Endothelial cell of umbilical vein (primary cell): Measurements from ENCODE around the gene DAD1. TPM values are rescaled to one million over a fixed set of nuclear protein-coding genes. Genes with fewer than 3 reads are reported as not detected.
"Not testable (repeated sequence)": the region's sequence is repeated elsewhere in the genome, so short reads cannot be mapped to it uniquely, and the experiment has no call there.

Experiments used
- BruUV-seq: library from RNA; stranded (reverse); fragments of 400-500 nt; replicated peaks from 2 replicates; lab custom pipeline; 2021; lab: Mats Ljungman, UMichigan
- CTCF ChIA-PET: fragments of 300-600, 350-600 bp; sonication (Branson Sonifier 250); formaldehyde crosslinking; loops from one replicate; lab custom pipeline; 2021; ENCODE audit warnings: antibody characterized with exemption, inconsistent platforms; lab: Charles Lee
- POLR2A ChIA-PET: fragments of 300-600, 350-600 bp; sonication (Branson Sonifier 250); formaldehyde crosslinking; loops from one replicate; lab custom pipeline; 2021; ENCODE audit warnings: antibody characterized with exemption, inconsistent platforms; lab: Charles Lee
- DNase-seq: peaks from one replicate; pipeline ENCODE4 v3.0.0-alpha.2; 2011; ENCODE audit warnings: low read depth, low spot score
- FAIRE-seq: peaks from 2 replicates; lab custom pipeline; 2011; peaks lifted over from hg19 to GRCh38; lab: Jason Lieb, UNC
- H2AFZ ChIP-seq: 2 replicates; pipeline ENCODE4 v1.6.0; 2012; ENCODE audit warnings: low read depth, low read length, control low read depth, inconsistent platforms
- H3K27ac ChIP-seq: 2 replicates; pipeline ENCODE4 v1.5.1; 2011; ENCODE audit warnings: low read depth, mild to moderate bottlenecking, control low read depth, low read length, moderate library complexity; ENCODE audit not compliant: insufficient read depth
- H3K27me3 ChIP-seq, 2 experiments: 2 replicates each; pipeline versions ENCODE4 v1.6.0 to v1.6.1; 2011; ENCODE audit warnings: low read length in 2 of 2, mixed read lengths in 1 of 2; ENCODE audit not compliant: control insufficient read depth in 2 of 2, insufficient read depth in 2 of 2
- H3K36me3 ChIP-seq, 2 experiments: 2 replicates in 1 of 2; 3 replicates in 1 of 2; pipeline ENCODE4 v1.5.1; 2011; ENCODE audit warnings: low read length in 2 of 2, mild to moderate bottlenecking in 1 of 2, moderate library complexity in 1 of 2; ENCODE audit not compliant: control insufficient read depth in 2 of 2, insufficient read depth in 2 of 2; ENCODE audit errors: extremely low read depth in 1 of 2
- H3K4me1 ChIP-seq: 3 replicates; pipeline ENCODE4 v1.5.1; 2011; ENCODE audit warnings: mild to moderate bottlenecking, low read length; ENCODE audit not compliant: control insufficient read depth, insufficient read depth; ENCODE audit errors: extremely low read depth
- H3K4me2 ChIP-seq: 2 replicates; pipeline ENCODE4 v1.6.1; 2011; ENCODE audit warnings: low read length, control low read depth, mixed read lengths; ENCODE audit not compliant: insufficient read depth
- H3K4me3 ChIP-seq, 3 experiments: fragments of 200-600 bp in 1 of 3; sonication (generic), shearing (Covaris generic) in 1 of 3; replicated peaks in 1 of 3; 2 replicates each; pipeline ENCODE4 v1.5.1; 2011 to 2016; ENCODE audit warnings: control low read depth in 3 of 3, low read length in 3 of 3, mild to moderate bottlenecking in 2 of 3, inconsistent platforms in 1 of 3, low read depth in 1 of 3, moderate library complexity in 1 of 3; ENCODE audit not compliant: insufficient read depth in 1 of 3
- H3K79me2 ChIP-seq: 2 replicates; pipeline ENCODE4 v1.6.0; 2012; ENCODE audit warnings: low read length, inconsistent platforms; ENCODE audit not compliant: control insufficient read depth, insufficient read depth
- H3K9ac ChIP-seq: replicated peaks from 2 replicates; pipeline ENCODE3; 2011; ENCODE audit warnings: low read length, control low read depth; ENCODE audit not compliant: insufficient read depth; ENCODE audit errors: extremely low read depth
- H3K9me1 ChIP-seq: replicated peaks from 3 replicates; pipeline ENCODE4 v1.6.0; 2011; ENCODE audit warnings: mild to moderate bottlenecking, low read length; ENCODE audit not compliant: control insufficient read depth, insufficient read depth; ENCODE audit errors: extremely low read depth
- H3K9me3 ChIP-seq: replicated peaks from 2 replicates; pipeline ENCODE4 v1.5.1; 2012; ENCODE audit warnings: low read length, inconsistent platforms; ENCODE audit not compliant: control insufficient read depth, insufficient read depth
- H4K20me1 ChIP-seq: replicated peaks from 2 replicates; pipeline ENCODE3; 2011; ENCODE audit warnings: mild to moderate bottlenecking, low read length; ENCODE audit not compliant: control insufficient read depth, insufficient read depth; ENCODE audit errors: extremely low read depth
- JUN ChIP-seq: IDR thresholded peaks from 2 replicates; pipeline ENCODE4 v1.6.1; 2011; ENCODE audit warnings: borderline replicate concordance, low read depth; ENCODE audit not compliant: insufficient read length, insufficient read depth
- MYC ChIP-seq: IDR thresholded peaks from one replicate; pipeline ENCODE4 v1.6.1; 2011; ENCODE audit warnings: mild to moderate bottlenecking, low read depth, low read length
- dilution Hi-C: fragments of 300-500 bp; cut with MboI; formaldehyde crosslinking; loops from one replicate; pipeline ENCODE4 v1.15.0; 2019; ENCODE audit warnings: low sequenced_read_pairs; ENCODE audit not compliant: extremely low pct_ligation_motif_present
- intact Hi-C: fragments of 100-400 bp; cut with micrococcal nuclease; formaldehyde crosslinking; loops from one replicate; pipeline ENCODE4 v1.10.0; 2022
- polyA plus RNA-seq, 4 experiments: library from polyadenylated mRNA; depleted of rRNA in 3 of 4; stranded (reverse) in 3 of 4; unstranded in 1 of 4; fragments of >200 nt; gene quantifications; 2 replicates each; pipeline versions ENCODE4 v1.2.1 to v1.2.3, GENCODE V29; 2011 to 2012; ENCODE audit warnings: missing spikeins in 1 of 4
- total RNA-seq: library from RNA; stranded (reverse); gene quantifications from 2 replicates; pipeline ENCODE4 v1.2.3, GENCODE V29; 2021
- TF ChIP-seq, protein P1 (sequence below), 2 donors: IDR thresholded peaks; 1 replicate in 1 of 2; 2 replicates in 1 of 2; pipeline ENCODE4 v1.5.1; 2011; ENCODE audit warnings: low read length in 2 of 2, mild to moderate bottlenecking in 2 of 2, moderate library complexity in 2 of 2, control low read depth in 1 of 2, inconsistent platforms in 1 of 2, low read depth in 1 of 2; ENCODE audit not compliant: insufficient read depth in 1 of 2; ENCODE audit errors: extremely low read depth in 1 of 2

The DAD1 gene
- total and polyA plus RNA-seq, 2 donors (not counting 3 experiments of a cell fraction or from before 2014, with no cell fraction given), result 299 to 1,227 TPM

DNA sequence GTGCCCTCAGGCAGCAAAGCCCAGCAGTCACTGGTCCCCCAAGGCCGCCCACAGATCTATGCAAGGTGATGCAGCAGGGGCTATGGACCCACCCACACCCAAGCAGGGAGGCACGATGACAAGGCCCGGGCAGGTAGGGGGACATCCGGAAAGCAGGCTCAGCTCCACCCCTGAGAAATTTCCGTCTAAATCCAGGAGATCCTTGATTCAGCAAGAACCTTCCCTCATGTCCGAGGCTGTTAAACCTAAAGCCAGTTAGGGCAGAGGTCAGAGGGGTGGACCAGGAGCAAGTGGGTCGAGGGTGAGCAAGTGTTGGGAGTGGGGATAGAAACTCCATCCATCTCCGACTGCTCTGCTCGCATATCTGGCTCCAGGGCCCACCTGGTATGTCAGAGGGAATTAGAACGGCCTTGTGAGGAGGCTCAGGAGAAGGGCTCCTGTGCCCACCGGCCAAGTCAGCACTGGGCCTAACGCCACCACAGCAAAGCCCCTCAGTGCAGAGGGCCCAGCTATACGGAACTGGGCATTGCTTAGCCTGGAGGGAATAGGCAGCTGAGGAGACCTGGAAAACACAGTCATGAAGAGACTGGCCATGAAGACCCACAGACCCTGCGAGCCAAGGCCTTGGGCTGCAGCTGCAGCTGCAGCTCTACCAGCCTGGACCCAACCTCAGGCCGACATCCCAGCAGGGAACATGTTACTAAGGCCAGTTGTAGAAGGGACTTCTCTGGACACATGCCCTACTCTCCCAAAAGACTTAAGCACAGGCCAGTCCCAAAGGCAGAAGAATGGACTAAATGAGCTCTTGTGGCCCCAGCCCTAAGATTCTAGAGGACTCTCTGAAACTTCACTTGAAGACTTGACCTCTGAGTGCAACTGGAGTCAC is 34.3 kb downstream of the DAD1 start:
- no peak for FAIRE-seq
- POLR2A ChIA-PET, result interaction anchor here (0.6 kb wide), 1 partner anchor 601 kb away, joined by 4 read pairs; no protein-coding TSS in a partner anchor

DNA sequence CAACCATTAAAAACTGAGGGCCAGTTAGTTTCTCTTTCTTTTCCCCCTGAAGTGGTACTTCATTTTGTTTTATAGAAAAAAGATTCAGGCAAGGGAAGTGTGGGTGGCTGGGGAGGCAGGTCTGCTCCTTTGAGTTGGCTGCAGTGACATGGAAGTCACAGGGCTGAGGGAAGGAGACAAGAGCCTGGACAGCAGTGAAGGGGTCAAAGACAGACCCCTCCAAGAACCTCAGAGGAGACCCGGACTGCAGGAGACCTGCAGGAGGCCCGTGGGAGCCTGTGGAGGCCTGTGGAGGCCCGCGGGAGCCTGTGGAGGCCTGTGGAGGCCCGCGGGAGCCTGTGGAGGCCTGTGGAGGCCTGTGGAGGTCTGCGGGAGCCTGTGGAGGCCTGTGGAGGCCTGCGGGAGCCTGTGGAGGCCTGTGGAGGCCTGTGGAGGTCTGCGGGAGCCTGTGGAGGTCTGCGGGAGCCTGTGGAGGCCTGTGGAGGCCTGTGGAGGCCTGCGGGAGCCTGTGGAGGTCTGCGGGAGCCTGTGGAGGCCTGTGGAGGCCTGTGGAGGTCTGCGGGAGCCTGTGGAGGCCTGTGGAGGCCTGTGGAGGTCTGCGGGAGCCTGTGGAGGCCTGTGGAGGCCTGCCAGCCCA is 35.0 kb downstream of the DAD1 start:
- DNase-seq, dilution Hi-C loops, H3K4me2 ChIP-seq, H2AFZ ChIP-seq, H3K36me3 ChIP-seq, H3K9me1 ChIP-seq, H3K79me2 ChIP-seq, H3K4me3 ChIP-seq, POLR2A ChIA-PET, H4K20me1 ChIP-seq, CTCF ChIA-PET, FAIRE-seq, H3K9ac ChIP-seq, H3K27ac ChIP-seq, BruUV-seq, H3K9me3 ChIP-seq, H3K27me3 ChIP-seq: not testable (repeated sequence)
- H3K4me1 ChIP-seq, result peaks cover 52% of the 10 kb centered on the region
- intact Hi-C loops, result loop anchor here (10.0 kb wide), 1 partner anchor 639 kb away; no protein-coding TSS in a partner anchor

More for the DNA sequence above, 34.3 kb downstream of the DAD1 start:
- Histone ChIP-seq H3K9me1 (no peaks in the 10 kb centered on the region), H3K4me3 (no peak overlapping the region), H3K4me1 (peaks cover 53% of the 10 kb centered on the region), H2AFZ (no peak overlapping the region), H3K4me2 (no peak overlapping the region), H3K36me3 (no peaks in the 10 kb centered on the region), H4K20me1 (no peaks in the 10 kb centered on the region), H3K27ac (no peak overlapping the region), H3K27me3 (no peaks in the 10 kb centered on the region), H3K9ac (no peak overlapping the region), H3K79me2 (no peaks in the 10 kb centered on the region), H3K9me3 (no peaks in the 10 kb centered on the region)
- intact Hi-C loops, result loop anchor here (5.0 to 10.0 kb wide), 4 partner anchors 213 to 640 kb away; partner anchors contain the start of genes MMP14, OXA1L and RBM23
- no peak for DNase-seq
- dilution Hi-C loops, result no loop called here
- CTCF ChIA-PET, result interaction anchor here (1.4 to 3.2 kb wide), 5 partner anchors 83 to 317 kb away, joined by 3 to 35 read pairs (median 15); no protein-coding TSS in a partner anchor
- no peak for TF ChIP-seq JUN
- TF ChIP-seq MYC, result no peak
- TF ChIP-seq, protein P1, sequence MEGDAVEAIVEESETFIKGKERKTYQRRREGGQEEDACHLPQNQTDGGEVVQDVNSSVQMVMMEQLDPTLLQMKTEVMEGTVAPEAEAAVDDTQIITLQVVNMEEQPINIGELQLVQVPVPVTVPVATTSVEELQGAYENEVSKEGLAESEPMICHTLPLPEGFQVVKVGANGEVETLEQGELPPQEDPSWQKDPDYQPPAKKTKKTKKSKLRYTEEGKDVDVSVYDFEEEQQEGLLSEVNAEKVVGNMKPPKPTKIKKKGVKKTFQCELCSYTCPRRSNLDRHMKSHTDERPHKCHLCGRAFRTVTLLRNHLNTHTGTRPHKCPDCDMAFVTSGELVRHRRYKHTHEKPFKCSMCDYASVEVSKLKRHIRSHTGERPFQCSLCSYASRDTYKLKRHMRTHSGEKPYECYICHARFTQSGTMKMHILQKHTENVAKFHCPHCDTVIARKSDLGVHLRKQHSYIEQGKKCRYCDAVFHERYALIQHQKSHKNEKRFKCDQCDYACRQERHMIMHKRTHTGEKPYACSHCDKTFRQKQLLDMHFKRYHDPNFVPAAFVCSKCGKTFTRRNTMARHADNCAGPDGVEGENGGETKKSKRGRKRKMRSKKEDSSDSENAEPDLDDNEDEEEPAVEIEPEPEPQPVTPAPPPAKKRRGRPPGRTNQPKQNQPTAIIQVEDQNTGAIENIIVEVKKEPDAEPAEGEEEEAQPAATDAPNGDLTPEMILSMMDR (IDR thresholded peaks at IDR 0.05; ENCODE audit: extremely low read depth in 1 of 2, insufficient read depth in 1 of 2, low read depth in 1 of 2, low read length in 2 of 2), result no peak
- no TSS peak for BruUV-seq
